ENCODE measurements around the gene ZNF827. TPM values are rescaled to one million over a fixed set of nuclear protein-coding genes. Genes with fewer than 3 reads are reported as not detected.

Gene ZNF827
- total and polyA plus RNA-seq, 2 of the 13 experiments (the other 11 are each of a cell fraction or from before 2014, with no cell fraction given): 2.8 TPM

GRCh38 chr4:145821766-145822165, 116.9 kb downstream of the ZNF827 start:
- no peak overlapping the region for H3K27ac ChIP-seq (ENCODE audit: extremely low read length, insufficient read depth, low read length)
- ATAC-seq (no peak), DNase-seq (ENCODE audit: low spot score) (no peak), FAIRE-seq (no peak)
- no peaks in the 10 kb centered on the region for H3K9me3 ChIP-seq (ENCODE audit: low read length)
- in situ Hi-C loops (cut with HindIII; ENCODE audit: extremely low pct_ligation_motif_present, low pct_unique_long_range_greater_than_20kb): no loop called here
- TF ChIP-seq, protein P1, sequence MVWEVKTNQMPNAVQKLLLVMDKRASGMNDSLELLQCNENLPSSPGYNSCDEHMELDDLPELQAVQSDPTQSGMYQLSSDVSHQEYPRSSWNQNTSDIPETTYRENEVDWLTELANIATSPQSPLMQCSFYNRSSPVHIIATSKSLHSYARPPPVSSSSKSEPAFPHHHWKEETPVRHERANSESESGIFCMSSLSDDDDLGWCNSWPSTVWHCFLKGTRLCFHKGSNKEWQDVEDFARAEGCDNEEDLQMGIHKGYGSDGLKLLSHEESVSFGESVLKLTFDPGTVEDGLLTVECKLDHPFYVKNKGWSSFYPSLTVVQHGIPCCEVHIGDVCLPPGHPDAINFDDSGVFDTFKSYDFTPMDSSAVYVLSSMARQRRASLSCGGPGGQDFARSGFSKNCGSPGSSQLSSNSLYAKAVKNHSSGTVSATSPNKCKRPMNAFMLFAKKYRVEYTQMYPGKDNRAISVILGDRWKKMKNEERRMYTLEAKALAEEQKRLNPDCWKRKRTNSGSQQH (CRISPR knock-in tag; IDR thresholded peaks at IDR 0.05; ENCODE audit: low read depth): no peak
- intact Hi-C loops (cut with micrococcal nuclease; ENCODE audit: unreplicated experiment): no loop called here
- no peak overlapping the region for H3K4me2 ChIP-seq (ENCODE audit: low read depth, low read length)
- no peak overlapping the region for H3K4me3 ChIP-seq (replicated peaks in 1 of 3; ENCODE audit: insufficient read depth in 1 of 3, low read depth in 2 of 3, low read length in 3 of 3)
- no peaks in the 10 kb centered on the region for H3K4me1 ChIP-seq (ENCODE audit: insufficient read depth, low read length)
- peaks cover 1 to 19% of the 10 kb centered on the region in 2 experiments; a peak in 4 of 5 replicates for H3K36me3 ChIP-seq (replicated peaks in 1 of 2; ENCODE audit: control insufficient read depth in 1 of 2, insufficient read depth in 2 of 2, low read length in 2 of 2)
- CTCF ChIA-PET (ENCODE audit: low intra/inter-chr PET ratio, low total read pairs): no interaction called here
- no TSS peak for BruUV-seq (replicated peaks)
- POLR2A ChIA-PET: no interaction called here
- WGBS (ENCODE audit: low lambda C conversion rate): 97% methylated on average over 4 of the region's 4 CpGs
- no peaks in the 10 kb centered on the region for H4K20me1 ChIP-seq (ENCODE audit: insufficient read depth, low read length)
- no peak overlapping the region for H3K9ac ChIP-seq (ENCODE audit: insufficient read depth, low read depth, low read length)
- H3K27me3 ChIP-seq (ENCODE audit: control insufficient read depth in 1 of 2, insufficient read depth in 2 of 2, low read length in 2 of 2): no peaks in the 10 kb centered on the region
- H2AFZ ChIP-seq (ENCODE audit: low read length): no peak overlapping the region
- H3K79me2 ChIP-seq (ENCODE audit: insufficient read depth, low read length): no peaks in the 10 kb centered on the region

GRCh38 chr4:145820407-145820806, 118.2 kb downstream of the ZNF827 start:
- ChIA-PET CTCF (ENCODE audit: low intra/inter-chr PET ratio, low total read pairs) (no interaction called here), POLR2A (no interaction called here)
- Histone ChIP-seq H2AFZ (ENCODE audit: low read length) (no peak overlapping the region), H3K9ac (ENCODE audit: insufficient read depth, low read depth, low read length) (no peak overlapping the region), H3K4me1 (ENCODE audit: insufficient read depth, low read length) (no peaks in the 10 kb centered on the region), H3K4me2 (ENCODE audit: low read depth, low read length) (no peak overlapping the region), H4K20me1 (ENCODE audit: insufficient read depth, low read length) (no peaks in the 10 kb centered on the region), H3K79me2 (ENCODE audit: insufficient read depth, low read length) (no peaks in the 10 kb centered on the region), H3K36me3 (replicated peaks in 1 of 2; ENCODE audit: control insufficient read depth in 1 of 2, insufficient read depth in 2 of 2, low read length in 2 of 2) (peaks cover 1 to 22% of the 10 kb centered on the region in 2 experiments; a peak in 3 of 5 replicates), H3K4me3 (replicated peaks in 1 of 3; ENCODE audit: insufficient read depth in 1 of 3, low read depth in 2 of 3, low read length in 3 of 3) (no peak overlapping the region), H3K27ac (ENCODE audit: extremely low read length, insufficient read depth, low read length) (no peak overlapping the region), H3K27me3 (ENCODE audit: control insufficient read depth in 1 of 2, insufficient read depth in 2 of 2, low read length in 2 of 2) (no peaks in the 10 kb centered on the region), H3K9me3 (ENCODE audit: low read length) (no peaks in the 10 kb centered on the region)
- intact Hi-C loops (cut with micrococcal nuclease; ENCODE audit: unreplicated experiment): no loop called here
- in situ Hi-C loops (cut with HindIII; ENCODE audit: extremely low pct_ligation_motif_present, low pct_unique_long_range_greater_than_20kb): no loop called here
- BruUV-seq (replicated peaks): no TSS peak
- TF ChIP-seq ZNF816 (CRISPR knock-in tag; IDR thresholded peaks at IDR 0.05; ENCODE audit: borderline replicate concordance): no peak
- no peak for TF ChIP-seq ZNF121 (CRISPR knock-in tag; IDR thresholded peaks at IDR 0.05)
- TF ChIP-seq ZNF205 (CRISPR knock-in tag; IDR thresholded peaks at IDR 0.05): no peak
- ATAC-seq (no peak), DNase-seq (ENCODE audit: low spot score) (no peak), FAIRE-seq (no peak)
- 76% methylated on average over 3 of the region's 3 CpGs for WGBS (ENCODE audit: low lambda C conversion rate)

All from HepG2 (cell line).